ENCODE measurements around the gene DNAJC25. TPM values are rescaled to one million over a fixed set of nuclear protein-coding genes. Genes with fewer than 3 reads are reported as not detected.
"Not testable (repeated sequence)": the region's sequence is repeated elsewhere in the genome, so short reads cannot be mapped to it uniquely, and the experiment has no call there.

Gene DNAJC25
- total RNA-seq, 2 experiments from 2014 or later: 6.3 to 7.5 TPM

DNA sequence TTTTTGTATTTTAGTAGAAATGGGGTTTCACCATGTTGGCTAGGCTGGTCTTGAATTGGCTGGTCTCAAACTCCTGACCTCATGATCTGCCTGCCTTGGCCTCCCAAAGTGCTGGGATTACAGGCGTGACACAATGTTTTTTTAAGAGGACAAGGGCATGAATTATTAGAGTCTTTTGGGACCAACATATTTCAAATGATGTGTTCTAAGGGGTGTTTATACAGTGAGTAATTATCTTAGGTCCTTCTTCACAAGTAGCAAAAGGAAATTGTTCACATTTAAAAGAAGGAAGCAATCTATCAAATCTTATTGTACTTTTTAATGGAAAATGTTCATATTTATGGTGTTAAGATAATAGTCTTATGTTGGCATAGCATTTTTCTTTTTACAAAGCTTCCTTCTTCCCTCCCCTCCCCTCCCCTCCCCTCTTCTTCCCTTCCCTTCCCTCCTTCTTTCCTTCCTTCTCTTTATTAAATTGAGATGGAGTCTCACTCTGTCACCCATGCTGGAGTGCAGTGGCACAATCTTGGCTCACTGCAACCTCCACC is 37.0 kb downstream of the DNAJC25 start:
- POLR2A ChIA-PET: no interaction called here
- Mint-ChIP-seq H3K4me3 (no peak overlapping the region), H3K36me3 (ENCODE audit: low read depth) (peaks cover 31% of the 10 kb centered on the region), H3K27ac (no peak overlapping the region), H3K9me3 (ENCODE audit: low read depth) (no peaks in the 10 kb centered on the region), H3K4me1 (peaks cover 8% of the 10 kb centered on the region), H3K27me3 (no peaks in the 10 kb centered on the region)
- DNase-seq (no peak), ATAC-seq (no peak)
- intact Hi-C loops (cut with DNase I, micrococcal nuclease): no loop called here
- CTCF ChIA-PET: interaction anchor here (0.8 kb wide), 1 partner anchor 37 kb away, joined by 3 read pairs; the partner anchor contains the start of gene DNAJC25

- CTCF ChIA-PET: interaction anchor here (0.8 kb wide), 1 partner anchor 37 kb away, joined by 3 read pairs; the partner anchor contains the start of gene DNAJC25
- DNase-seq; intact Hi-C loops (cut with DNase I, micrococcal nuclease); H3K27me3 Mint-ChIP-seq; ATAC-seq; H3K27ac Mint-ChIP-seq; H3K4me3 Mint-ChIP-seq; POLR2A ChIA-PET; H3K4me1 Mint-ChIP-seq; H3K9me3 Mint-ChIP-seq (ENCODE audit: low read depth): not testable (repeated sequence)
- peaks cover 27% of the 10 kb centered on the region for H3K36me3 Mint-ChIP-seq (ENCODE audit: low read depth)
Measured at GRCh38 chr9:111668601-111669000, 37.5 kb downstream of the DNAJC25 start.

GRCh38 chr9:111674319-111674718 is 43.2 kb downstream of the DNAJC25 start:
- CTCF ChIA-PET: interaction anchor here (0.7 kb wide), 1 partner anchor 139 kb away, joined by 4 read pairs; no protein-coding TSS in a partner anchor
- no peaks in the 10 kb centered on the region for H3K4me1 Mint-ChIP-seq
- H3K27ac Mint-ChIP-seq: no peak overlapping the region
- POLR2A ChIA-PET: no interaction called here
- intact Hi-C loops (cut with DNase I, micrococcal nuclease): no loop called here
- no peaks in the 10 kb centered on the region for H3K27me3 Mint-ChIP-seq
- no peaks in the 10 kb centered on the region for H3K9me3 Mint-ChIP-seq (ENCODE audit: low read depth)
- no peak for DNase-seq
- no peak overlapping the region for H3K4me3 Mint-ChIP-seq
- ATAC-seq: no peak
- H3K36me3 Mint-ChIP-seq (ENCODE audit: low read depth): peaks cover 28% of the 10 kb centered on the region

GRCh38 chr9:111676116-111676515 is 45.0 kb downstream of the DNAJC25 start:
- ATAC-seq (no peak), DNase-seq (no peak)
- H3K4me1 Mint-ChIP-seq: no peaks in the 10 kb centered on the region
- peaks cover 31% of the 10 kb centered on the region for H3K36me3 Mint-ChIP-seq (ENCODE audit: low read depth)
- intact Hi-C loops (cut with DNase I, micrococcal nuclease): no loop called here
- CTCF ChIA-PET: interaction anchor here (1.6 kb wide), 1 partner anchor 15 kb away, joined by 4 read pairs; no protein-coding TSS in a partner anchor
- H3K9me3 Mint-ChIP-seq (ENCODE audit: low read depth): no peaks in the 10 kb centered on the region
- H3K4me3 Mint-ChIP-seq: no peak overlapping the region
- H3K27me3 Mint-ChIP-seq: no peaks in the 10 kb centered on the region
- POLR2A ChIA-PET: no interaction called here
- no peak overlapping the region for H3K27ac Mint-ChIP-seq

- intact Hi-C loops (cut with DNase I, micrococcal nuclease): no loop called here
- no peaks in the 10 kb centered on the region for H3K9me3 Mint-ChIP-seq (ENCODE audit: low read depth)
- DNase-seq (no peak), ATAC-seq (no peak)
- ChIA-PET CTCF (no interaction called here), POLR2A (no interaction called here)
- H3K36me3 Mint-ChIP-seq (ENCODE audit: low read depth): peaks cover 29% of the 10 kb centered on the region
- H3K4me1 Mint-ChIP-seq: no peaks in the 10 kb centered on the region
- no peaks in the 10 kb centered on the region for H3K27me3 Mint-ChIP-seq
- H3K27ac Mint-ChIP-seq: no peak overlapping the region
- no peak overlapping the region for H3K4me3 Mint-ChIP-seq
Measured at GRCh38 chr9:111678293-111678692, 47.2 kb downstream of the DNAJC25 start.

DNA sequence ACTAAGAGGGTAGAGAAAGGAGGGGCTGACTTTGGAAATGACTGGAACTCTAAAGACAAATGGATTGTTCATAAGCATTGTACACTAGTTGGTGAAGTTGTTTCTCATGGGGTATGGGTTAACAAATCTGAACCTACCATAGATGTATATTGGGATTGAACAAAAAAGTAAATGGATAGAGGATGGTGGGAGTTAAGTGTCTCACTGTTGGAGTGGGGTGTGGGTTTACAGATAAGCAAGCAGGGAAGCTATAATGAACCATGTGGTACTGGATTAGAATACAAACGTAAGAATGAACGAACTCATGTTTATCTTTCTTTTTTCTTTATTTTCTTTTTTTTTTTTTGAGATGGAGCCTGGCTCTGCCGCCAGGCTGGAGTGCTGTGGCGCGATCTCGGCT is 48.1 kb downstream of the DNAJC25 start:
- Mint-ChIP-seq H3K4me3 (no peak overlapping the region), H3K9me3 (ENCODE audit: low read depth) (no peaks in the 10 kb centered on the region), H3K27ac (no peak overlapping the region), H3K4me1 (no peaks in the 10 kb centered on the region), H3K27me3 (no peaks in the 10 kb centered on the region), H3K36me3 (ENCODE audit: low read depth) (peaks cover 28% of the 10 kb centered on the region)
- DNase-seq (no peak), ATAC-seq (no peak)
- CTCF ChIA-PET: interaction anchor here (1.4 kb wide), 1 partner anchor 11 kb away, joined by 5 read pairs; no protein-coding TSS in a partner anchor
- intact Hi-C loops (cut with DNase I, micrococcal nuclease): no loop called here
- POLR2A ChIA-PET: no interaction called here

GRCh38 chr9:111683392-111683791 is 52.3 kb downstream of the DNAJC25 start:
- no peak for DNase-seq
- ChIA-PET POLR2A (no interaction called here), CTCF (no interaction called here)
- no peak overlapping the region for H3K27ac Mint-ChIP-seq
- intact Hi-C loops (cut with DNase I, micrococcal nuclease): no loop called here
- no peaks in the 10 kb centered on the region for H3K27me3 Mint-ChIP-seq
- H3K36me3 Mint-ChIP-seq (ENCODE audit: low read depth): peaks cover 11% of the 10 kb centered on the region
- no peak overlapping the region for H3K4me3 Mint-ChIP-seq
- ATAC-seq: no peak
- H3K9me3 Mint-ChIP-seq (ENCODE audit: low read depth): no peaks in the 10 kb centered on the region
- no peaks in the 10 kb centered on the region for H3K4me1 Mint-ChIP-seq

- no peaks in the 10 kb centered on the region for H3K9me3 Mint-ChIP-seq (ENCODE audit: low read depth)
- no peak overlapping the region for H3K4me3 Mint-ChIP-seq
- H3K27me3 Mint-ChIP-seq: no peaks in the 10 kb centered on the region
- POLR2A ChIA-PET: no interaction called here
- peaks cover 3% of the 10 kb centered on the region for H3K36me3 Mint-ChIP-seq (ENCODE audit: low read depth)
- DNase-seq (no peak), ATAC-seq (no peak)
- H3K27ac Mint-ChIP-seq: no peak overlapping the region
- H3K4me1 Mint-ChIP-seq: peaks cover 2% of the 10 kb centered on the region
- CTCF ChIA-PET: interaction anchor here (1.2 to 1.6 kb wide), 3 partner anchors 9 to 94 kb away, joined by 3 to 5 read pairs (median 4); no protein-coding TSS in a partner anchor
- intact Hi-C loops (cut with DNase I, micrococcal nuclease): loop anchor here (1.0 to 2.0 kb wide), 2 partner anchors 94 to 95 kb away; no protein-coding TSS in a partner anchor
Measured at GRCh38 chr9:111691672-111692329, 60.7 kb downstream of the DNAJC25 start.

GRCh38 chr9:111696796-111697195 is 65.7 kb downstream of the DNAJC25 start:
- intact Hi-C loops (cut with DNase I, micrococcal nuclease): no loop called here
- no peaks in the 10 kb centered on the region for H3K4me1 Mint-ChIP-seq
- no peak for DNase-seq
- peaks cover 10% of the 10 kb centered on the region for H3K36me3 Mint-ChIP-seq (ENCODE audit: low read depth)
- CTCF ChIA-PET: no interaction called here
- POLR2A ChIA-PET: no interaction called here
- no peak overlapping the region for H3K4me3 Mint-ChIP-seq
- no peak overlapping the region for H3K27ac Mint-ChIP-seq
- no peaks in the 10 kb centered on the region for H3K27me3 Mint-ChIP-seq
- no peaks in the 10 kb centered on the region for H3K9me3 Mint-ChIP-seq (ENCODE audit: low read depth)
- ATAC-seq: no peak

DNA sequence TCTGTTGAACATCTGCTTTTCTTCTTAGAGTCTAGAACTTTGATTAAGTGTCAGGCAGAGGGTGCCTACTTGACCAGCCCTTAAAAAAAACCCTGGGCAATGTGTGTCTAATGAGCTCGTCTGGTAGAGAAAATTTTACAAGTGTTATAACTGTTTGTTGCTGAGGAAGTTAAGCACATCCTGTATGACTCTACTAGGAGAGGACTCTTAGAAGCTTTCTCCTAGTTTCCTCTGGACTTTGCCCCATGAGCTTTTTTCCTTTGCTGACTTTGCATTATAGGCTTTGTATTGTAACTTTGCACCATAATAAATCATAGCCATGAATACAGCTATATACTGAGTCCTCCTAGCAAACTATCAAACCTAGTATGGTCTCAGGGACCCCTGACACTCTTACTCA is 69.6 kb downstream of the DNAJC25 start:
- intact Hi-C loops (cut with DNase I, micrococcal nuclease): no loop called here
- H3K4me1 Mint-ChIP-seq: no peaks in the 10 kb centered on the region
- peaks cover 10% of the 10 kb centered on the region for H3K36me3 Mint-ChIP-seq (ENCODE audit: low read depth)
- no peak overlapping the region for H3K27ac Mint-ChIP-seq
- DNase-seq: no peak
- H3K9me3 Mint-ChIP-seq (ENCODE audit: low read depth): no peaks in the 10 kb centered on the region
- H3K27me3 Mint-ChIP-seq: no peaks in the 10 kb centered on the region
- no peak overlapping the region for H3K4me3 Mint-ChIP-seq
- CTCF ChIA-PET: interaction anchor here (0.6 to 1.6 kb wide), 3 partner anchors 13 to 374 kb away, joined by 3 to 6 read pairs (median 3); no protein-coding TSS in a partner anchor
- ATAC-seq: no peak
- POLR2A ChIA-PET: no interaction called here

Measured in activated CD4-positive, alpha-beta T cell treated with anti-CD3 and anti-CD28 coated beads for 36 hours (primary cell).